Naive B cell (primary cell): ENCODE measurements around the gene SERINC1. TPM values are rescaled to one million over a fixed set of nuclear protein-coding genes. Genes with fewer than 3 reads are reported as not detected.

Experiments
- ATAC-seq, 2 donors: fragments of 150-1000 bp; cut with Tn5 transposase; 2 replicates each; pipeline ENCODE4 v1.10.0; 2021; ENCODE audit warnings: low read depth in 2 of 2, mild to moderate bottlenecking in 2 of 2, moderate library complexity in 2 of 2
- DNase-seq: peaks from one replicate; pipeline ENCODE4 v3.0.0; 2022
- H3K27ac Mint-ChIP-seq, 6 donors: one replicate each; pipeline ENCODE4 v1.8.0; 2020 to 2022; ENCODE audit warnings: mild to moderate bottlenecking in 6 of 6, mixed read lengths in 6 of 6, moderate library complexity in 5 of 6, inconsistent platforms in 2 of 6
- H3K27me3 Mint-ChIP-seq, 3 donors: one replicate each; pipeline ENCODE4 v1.8.0; 2021 to 2022; ENCODE audit warnings: mixed read lengths in 3 of 3, mild to moderate bottlenecking in 1 of 3
- H3K36me3 Mint-ChIP-seq, 2 donors: one replicate each; pipeline ENCODE4 v1.8.0; 2020 to 2022; ENCODE audit warnings: mixed read lengths in 2 of 2, inconsistent platforms in 1 of 2, mild to moderate bottlenecking in 1 of 2
- H3K4me1 Mint-ChIP-seq, 3 donors: one replicate each; pipeline ENCODE4 v1.8.0; 2020 to 2022; ENCODE audit warnings: mixed read lengths in 3 of 3, inconsistent platforms in 1 of 3, mild to moderate bottlenecking in 1 of 3, moderate library complexity in 1 of 3
- H3K4me3 Mint-ChIP-seq, 8 donors: one replicate each; pipeline ENCODE4 v1.8.0; 2020 to 2022; ENCODE audit warnings: mild to moderate bottlenecking in 8 of 8, mixed read lengths in 8 of 8, moderate library complexity in 8 of 8, inconsistent platforms in 2 of 8
- H3K9me3 Mint-ChIP-seq, 7 donors: one replicate each; pipeline ENCODE4 v1.8.0; 2020 to 2022; ENCODE audit warnings: mixed read lengths in 7 of 7, mild to moderate bottlenecking in 5 of 7, inconsistent platforms in 2 of 7, moderate library complexity in 1 of 7
- polyA plus RNA-seq, 6 donors: library from polyadenylated mRNA; unstranded; fragments of 300-500 nt; fragmentation: Illumina TruSeq; gene quantifications; one replicate each; pipeline ENCODE4 v1.2.3, GENCODE V29; 2021; ENCODE audit warnings: low read depth in 6 of 6

SERINC1 gene
- polyA plus RNA-seq, 6 donors from 2014 or later: 78.5 to 121 (median 83.5) TPM

- Mint-ChIP-seq H3K4me1 (peaks cover 15 to 27% (median 16%) of the 10 kb centered on the region in 3 donors), H3K4me3 (peak overlapping the region; percentile 89 to 99 (median 98)), H3K36me3 (no peaks in the 10 kb centered on the region), H3K9me3 (no peaks in the 10 kb centered on the region), H3K27ac (peak overlapping the region in 3 of 6 donors; percentile 5 to 83 (median 38)), H3K27me3 (no peaks in the 10 kb centered on the region)
- DNase-seq: no peak
- ATAC-seq: no peak
Observed at GRCh38 chr6:122400462-122401089, 71.0 kb downstream of the SERINC1 start.

DNA sequence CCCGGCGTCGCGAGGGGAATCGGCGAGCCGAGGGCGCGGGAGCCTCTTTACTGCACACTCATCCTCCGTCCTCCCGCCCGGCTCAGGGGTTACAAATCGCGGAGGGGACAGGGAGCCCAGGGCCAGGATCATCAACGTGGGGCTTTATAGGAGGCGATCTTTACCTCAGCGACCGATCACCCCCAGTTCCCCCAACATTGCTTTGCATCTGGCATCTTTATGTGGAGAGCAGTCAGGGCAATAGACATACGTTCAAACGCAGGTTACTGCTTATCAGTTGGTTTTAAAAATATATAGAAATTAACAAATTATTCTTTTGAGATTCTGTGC, 71.5 kb downstream of the SERINC1 start:
- H3K4me3 Mint-ChIP-seq: peak overlapping the region; percentile 89 to 99 (median 98)
- DNase-seq: no peak
- H3K27ac Mint-ChIP-seq: peak overlapping the region; percentile 79 to 96 (median 88)
- H3K9me3 Mint-ChIP-seq: no peaks in the 10 kb centered on the region
- no peaks in the 10 kb centered on the region for H3K36me3 Mint-ChIP-seq
- H3K4me1 Mint-ChIP-seq: peaks cover 15 to 25% (median 16%) of the 10 kb centered on the region in 3 donors
- ATAC-seq: no peak
- H3K27me3 Mint-ChIP-seq: no peaks in the 10 kb centered on the region

- no peaks in the 10 kb centered on the region for H3K9me3 Mint-ChIP-seq
- H3K27me3 Mint-ChIP-seq: no peaks in the 10 kb centered on the region
- peaks cover 12 to 23% (median 15%) of the 10 kb centered on the region in 3 donors for H3K4me1 Mint-ChIP-seq
- ATAC-seq (peak; percentile 97 to 98), DNase-seq (peak; percentile 92)
- H3K36me3 Mint-ChIP-seq: no peaks in the 10 kb centered on the region
- peak within 1 kb of the TSS; percentile 89 to 99 (median 98) for H3K4me3 Mint-ChIP-seq
- H3K27ac Mint-ChIP-seq: peak within 1 kb of the TSS; percentile 79 to 96 (median 88)
Observed at GRCh38 chr6:122399348-122400120, 72.1 kb downstream of the SERINC1 start, which contains the start of gene HSF2. TSS of gene HSF2 (plus strand) at chr6:122399652. CDS start at chr6:122399738, 86 bp downstream.

DNA sequence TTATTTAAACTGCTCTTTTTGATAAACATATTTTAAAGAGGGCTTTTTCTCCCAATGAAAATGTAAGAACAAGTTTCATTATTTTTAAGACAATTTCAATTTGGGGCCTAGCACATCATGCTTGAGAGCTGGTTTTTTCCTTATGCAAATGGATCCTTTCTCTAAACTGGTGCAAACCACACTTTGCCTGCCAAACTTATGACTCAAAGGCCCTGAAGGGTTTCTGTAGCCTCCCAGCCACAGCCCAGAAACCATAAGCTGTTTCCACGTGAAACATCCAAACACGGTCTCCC, 72.6 kb downstream of the SERINC1 start:
- ATAC-seq: no peak
- Mint-ChIP-seq H3K27me3 (peaks cover under 1 to 4% (median 2%) of the 10 kb centered on the region in 3 donors), H3K4me1 (peaks cover 10 to 23% (median 15%) of the 10 kb centered on the region in 3 donors), H3K9me3 (no peaks in the 10 kb centered on the region), H3K27ac (peak overlapping the region in 5 of 6 donors; percentile 42 to 86 (median 80)), H3K4me3 (peak overlapping the region; percentile 87 to 99 (median 97)), H3K36me3 (no peaks in the 10 kb centered on the region)
- DNase-seq: no peak

DNA sequence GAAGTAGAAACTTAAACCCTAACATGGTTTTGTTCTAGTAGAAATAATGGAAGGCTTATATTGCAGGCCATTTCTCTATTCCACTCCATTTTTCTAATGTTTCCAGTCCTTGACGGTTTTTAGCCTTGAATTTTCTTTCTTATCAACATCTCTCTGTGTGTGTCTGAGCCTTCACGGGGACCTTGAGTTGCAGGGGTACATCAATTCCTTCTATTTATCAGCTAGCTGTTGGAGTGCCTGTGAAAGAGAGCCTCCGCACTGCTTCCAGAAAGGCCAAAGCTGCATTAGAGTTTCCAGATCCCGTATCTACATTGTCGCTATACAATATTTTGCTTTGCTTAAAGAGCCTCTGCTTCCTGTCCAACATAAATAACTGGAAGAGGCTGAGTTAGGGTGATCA, 77.6 kb downstream of the SERINC1 start:
- DNase-seq (no peak), ATAC-seq (no peak)
- Mint-ChIP-seq H3K36me3 (no peaks in the 10 kb centered on the region), H3K4me3 (no peak overlapping the region), H3K4me1 (peaks cover 0 to 3% (median 0%) of the 10 kb centered on the region in 3 donors), H3K9me3 (no peaks in the 10 kb centered on the region), H3K27ac (no peak overlapping the region), H3K27me3 (peaks cover 14 to 21% (median 18%) of the 10 kb centered on the region in 3 donors)

GRCh38 chr6:122393351-122393896, 78.2 kb downstream of the SERINC1 start:
- Mint-ChIP-seq H3K4me3 (no peak overlapping the region), H3K27ac (no peak overlapping the region), H3K9me3 (no peaks in the 10 kb centered on the region), H3K4me1 (no peaks in the 10 kb centered on the region), H3K27me3 (peaks cover 15 to 25% (median 18%) of the 10 kb centered on the region in 3 donors), H3K36me3 (no peaks in the 10 kb centered on the region)
- DNase-seq (no peak), ATAC-seq (no peak)

Other genes starting within 250 kb of the SERINC1 start
- gene HSF2, start 72.2 kb downstream of the SERINC1 start, polyA plus RNA-seq: 10 to 100 TPM in 3 of 6 donors, 1 to 10 TPM in 3; 6.2 to 15.5 (median 11.1) TPM
- gene PKIB, start 138.6 kb upstream of the SERINC1 start, polyA plus RNA-seq: under 1 TPM in 2 of 6 donors, not detected in 4; 0.53 to 0.68 TPM